HG03066 (cell line): Measurements from ENCODE around the gene ARPC1A.
"Not testable (repeated sequence)": the region's sequence is repeated elsewhere in the genome, so short reads cannot be mapped to it uniquely, and the experiment has no call there.

ENCODE experiments used
- ATAC-seq: cut with Tn5 transposase; IDR thresholded peaks from one replicate; pipeline ENCODE4 v1.9.1; 2021; ENCODE audit warnings: low read depth; ENCODE audit not compliant: unreplicated experiment

ARPC1A gene

DNA sequence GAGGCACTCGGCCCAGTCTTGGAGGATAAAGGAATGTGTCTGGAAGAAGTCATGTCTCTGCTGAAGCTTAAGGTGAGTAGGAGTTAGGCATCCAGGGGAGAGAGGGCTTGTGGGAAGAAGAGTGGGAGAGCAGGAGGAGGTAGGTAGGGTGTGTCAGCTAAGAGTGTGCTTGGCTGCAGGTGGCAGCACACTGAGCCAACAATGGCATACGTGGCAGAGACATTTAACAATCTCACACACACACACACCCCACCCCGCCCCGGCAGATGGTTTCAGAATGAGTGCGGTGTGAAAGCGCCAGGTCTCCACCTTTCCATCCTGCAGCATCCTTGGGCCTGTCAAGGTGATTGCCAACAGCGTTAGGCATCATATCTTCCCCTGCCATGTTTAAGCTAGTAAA is 11.2 kb upstream of the ARPC1A start:
- ATAC-seq = no peak

DNA sequence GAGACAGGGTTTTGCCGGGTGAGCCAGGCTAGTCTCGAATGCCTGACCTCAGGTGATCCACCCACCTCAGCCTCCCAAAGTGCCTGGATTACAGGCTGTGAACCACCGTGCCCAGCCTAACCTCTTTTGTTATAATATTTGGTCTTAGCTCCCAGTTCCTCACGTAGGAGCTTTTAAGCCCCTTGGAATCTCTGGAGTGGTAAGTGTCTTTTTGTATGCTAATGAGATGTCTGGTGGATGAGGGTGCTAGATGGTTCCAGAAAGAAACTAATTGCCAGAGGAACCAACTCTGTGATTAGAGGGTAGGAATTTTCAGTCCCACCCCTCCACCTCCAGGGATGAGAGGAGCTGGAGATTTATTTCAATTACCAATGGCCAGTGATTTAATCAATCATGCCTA is 5.3 kb upstream of the ARPC1A start:
- no peak for ATAC-seq

DNA sequence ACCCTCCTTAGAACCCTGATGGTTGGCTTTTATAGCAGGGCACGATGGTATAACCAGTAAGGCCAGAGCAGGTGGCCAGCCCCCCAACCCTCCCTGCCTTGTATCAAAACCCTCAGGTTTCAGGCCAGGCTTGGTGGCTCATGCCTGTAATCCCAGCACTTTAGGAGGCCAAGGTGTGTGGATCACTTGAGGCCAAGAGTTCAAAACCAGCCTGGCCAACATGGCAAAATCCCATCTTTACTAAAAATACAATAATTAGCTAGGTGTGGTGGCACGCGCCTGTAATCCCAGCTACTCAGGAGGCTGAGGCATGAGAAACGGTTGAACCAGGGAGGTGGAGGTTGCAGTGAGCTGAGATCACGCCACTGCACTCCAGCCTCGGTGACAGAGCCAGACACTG is 3.0 kb upstream of the ARPC1A start:
- ATAC-seq = not testable (repeated sequence)

DNA sequence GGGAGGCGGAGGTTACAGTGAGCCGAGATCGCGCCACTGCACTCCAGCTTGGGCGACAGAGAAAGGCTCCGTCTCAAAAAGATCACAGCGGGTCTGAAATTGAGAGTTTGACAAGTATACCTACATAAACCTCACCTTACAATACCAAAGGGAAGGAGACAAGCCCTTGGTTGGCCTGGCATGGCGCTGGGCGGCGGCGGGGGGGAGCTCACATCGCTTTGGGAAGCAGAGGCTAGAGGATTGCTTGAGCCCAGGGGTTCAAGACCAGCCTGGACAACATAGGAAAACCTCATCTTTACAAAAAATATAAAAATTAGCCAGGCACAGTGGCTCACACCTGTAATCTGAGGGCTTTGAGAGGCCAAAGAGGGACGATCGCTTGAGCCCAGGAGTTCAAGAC is 1.1 kb upstream of the ARPC1A start:
- ATAC-seq = no peak

DNA sequence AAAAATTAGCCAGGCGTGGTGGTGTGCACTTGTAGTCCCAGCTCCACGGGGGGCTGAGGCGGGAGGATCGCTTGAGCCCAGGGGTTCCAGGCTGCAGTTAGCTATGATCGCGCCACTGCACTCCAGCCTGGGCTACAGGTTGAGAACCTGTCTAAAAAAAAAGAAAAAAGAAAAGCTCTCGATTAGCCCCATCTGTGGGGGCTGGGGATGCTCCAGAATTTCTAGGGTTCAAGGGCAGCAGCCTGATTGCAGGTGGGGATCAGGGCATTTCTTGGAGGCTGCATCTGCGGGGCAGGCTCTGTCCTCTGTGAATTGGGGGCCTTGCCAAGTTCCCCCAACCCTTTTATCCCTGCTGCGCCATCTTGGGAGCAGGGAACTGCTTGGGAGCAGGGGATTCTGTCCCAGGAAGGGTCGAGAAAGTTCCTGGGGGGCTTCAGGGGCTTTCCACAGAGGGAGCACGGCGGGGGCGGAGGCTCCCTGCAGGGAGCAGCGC is 651 bp upstream of the ARPC1A start:
- ATAC-seq = no peak

DNA sequence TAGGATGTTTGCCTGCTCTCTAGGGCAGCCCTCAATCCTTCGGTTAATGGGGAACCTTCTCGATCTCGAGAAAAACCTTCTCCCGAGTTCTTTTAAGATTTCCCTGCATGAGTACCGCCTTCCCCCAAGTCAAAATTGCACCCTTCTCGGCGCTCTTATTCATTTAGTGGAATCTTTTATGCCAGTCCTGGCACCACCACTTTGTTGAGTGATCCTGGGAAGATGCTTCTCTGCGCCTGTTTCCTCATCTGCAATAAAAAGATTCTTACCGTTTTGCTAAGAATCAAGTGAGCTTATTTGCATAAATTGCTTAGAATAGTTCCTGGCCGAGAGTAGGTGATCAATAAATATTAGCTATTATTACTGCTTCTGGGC is 697 bp downstream of the ARPC1A start:
- ATAC-seq = no peak

DNA sequence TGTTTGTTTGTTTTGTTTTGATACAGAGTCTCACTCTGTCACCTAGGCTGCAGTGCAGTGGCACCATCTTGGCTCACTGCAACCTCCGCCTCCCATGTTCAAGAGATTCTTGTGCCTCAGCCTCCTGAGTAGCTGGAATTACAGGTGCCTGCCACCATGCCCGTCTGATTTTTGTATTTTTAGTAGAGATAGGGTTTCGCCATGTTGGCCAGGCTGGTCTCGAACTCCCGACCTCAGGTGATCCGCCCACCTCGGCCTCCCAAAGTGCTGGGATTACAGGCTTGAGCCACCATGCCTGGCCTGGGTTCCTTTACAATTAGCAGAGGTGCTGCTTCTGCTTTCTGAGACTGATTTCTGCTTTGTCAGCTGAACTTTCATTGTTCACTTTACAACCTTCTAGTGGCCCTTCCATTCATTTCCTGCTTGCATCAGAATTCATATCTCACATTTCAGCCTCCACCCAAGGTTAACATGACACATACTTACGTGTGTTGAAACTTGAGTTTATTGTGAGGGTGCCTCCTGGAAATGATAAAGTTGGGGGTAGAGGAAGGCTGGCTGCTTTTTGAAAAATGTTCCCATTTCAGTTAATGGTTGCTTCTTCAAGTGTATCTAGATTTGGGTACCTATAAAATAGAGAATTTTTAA is 4.7 kb downstream of the ARPC1A start:
- ATAC-seq = not testable (repeated sequence)

DNA sequence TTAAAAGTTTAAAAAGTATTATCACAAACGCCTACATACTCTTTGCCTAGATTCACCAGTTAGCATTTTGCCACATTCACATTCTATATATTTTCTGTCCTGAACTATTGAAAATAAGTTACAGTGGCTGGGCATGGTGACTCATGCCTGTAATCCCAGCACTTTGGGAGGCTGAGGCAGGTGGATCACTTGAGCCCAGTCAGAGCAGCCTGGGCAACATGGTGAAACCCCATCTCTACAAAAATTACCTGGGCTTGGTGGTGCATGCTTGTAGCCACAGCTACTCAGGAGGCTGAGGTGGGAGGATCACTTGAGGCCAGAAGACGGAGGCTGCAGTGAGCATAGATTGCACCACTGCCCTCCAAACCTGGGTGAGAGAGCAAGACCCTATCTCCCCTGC is 5.3 kb downstream of the ARPC1A start:
- ATAC-seq = no peak

DNA sequence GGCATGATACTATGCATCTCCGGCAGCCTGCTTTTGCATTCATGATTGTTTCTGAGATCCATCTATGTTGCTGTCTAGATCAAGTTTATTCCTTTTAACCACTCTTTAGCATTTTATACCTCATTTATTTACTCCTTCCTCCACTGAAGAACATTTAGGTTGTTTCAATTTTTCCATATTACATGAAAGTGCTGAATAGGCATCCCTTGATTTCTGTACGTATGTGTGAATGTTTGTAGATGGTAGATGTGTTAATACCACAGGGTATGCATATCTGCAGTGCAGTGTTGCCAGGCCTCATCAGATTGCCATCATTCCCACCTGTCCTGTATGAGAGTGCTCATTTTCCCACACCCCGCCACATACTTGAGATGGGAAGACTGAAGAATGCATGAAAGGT is 13.9 kb downstream of the ARPC1A start:
- no peak for ATAC-seq

DNA sequence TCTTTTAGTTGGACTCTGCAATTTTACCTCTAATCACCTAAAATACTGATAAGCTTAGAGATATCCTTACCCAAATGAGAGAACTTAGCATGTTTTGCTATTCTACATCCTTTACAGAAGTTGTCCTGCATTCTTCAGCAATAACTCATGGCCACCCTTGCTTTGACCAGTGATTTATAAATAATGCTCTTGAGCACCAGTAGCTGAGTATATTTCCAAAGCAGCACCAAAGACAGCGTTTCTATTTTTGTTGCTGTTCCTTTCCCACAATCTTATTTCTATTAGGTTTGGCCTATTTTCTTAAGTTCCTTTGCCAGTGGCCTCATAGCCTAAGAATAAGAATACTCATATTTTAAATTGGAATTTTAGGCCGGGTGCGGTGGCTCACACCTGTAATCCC is 15.0 kb downstream of the ARPC1A start:
- no peak for ATAC-seq

DNA sequence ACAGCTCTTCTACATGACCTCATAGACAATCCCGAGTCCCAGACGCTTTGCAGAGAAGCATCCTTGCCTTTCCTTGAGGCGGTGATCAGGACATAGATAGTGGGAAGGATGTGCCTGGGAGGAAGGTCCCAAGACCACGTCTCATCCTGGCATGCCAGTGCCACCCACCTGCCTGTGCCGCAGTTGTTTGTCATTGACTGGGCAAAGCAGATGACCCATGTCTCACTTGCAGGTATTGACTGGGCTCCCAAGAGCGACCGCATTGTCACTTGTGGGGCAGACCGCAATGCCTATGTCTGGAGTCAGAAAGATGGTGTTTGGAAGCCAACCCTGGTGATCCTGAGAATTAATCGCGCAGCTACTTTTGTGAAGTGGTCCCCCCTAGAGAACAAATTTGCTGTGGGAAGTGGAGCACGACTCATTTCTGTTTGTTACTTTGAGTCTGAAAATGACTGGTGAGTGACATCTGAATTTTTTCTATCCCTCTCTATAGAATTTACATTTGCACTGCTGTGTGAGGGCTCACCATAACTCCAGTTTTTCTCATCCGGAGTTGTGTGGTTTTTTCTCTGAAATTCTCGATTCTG is 18.5 kb downstream of the ARPC1A start:
- no peak for ATAC-seq

DNA sequence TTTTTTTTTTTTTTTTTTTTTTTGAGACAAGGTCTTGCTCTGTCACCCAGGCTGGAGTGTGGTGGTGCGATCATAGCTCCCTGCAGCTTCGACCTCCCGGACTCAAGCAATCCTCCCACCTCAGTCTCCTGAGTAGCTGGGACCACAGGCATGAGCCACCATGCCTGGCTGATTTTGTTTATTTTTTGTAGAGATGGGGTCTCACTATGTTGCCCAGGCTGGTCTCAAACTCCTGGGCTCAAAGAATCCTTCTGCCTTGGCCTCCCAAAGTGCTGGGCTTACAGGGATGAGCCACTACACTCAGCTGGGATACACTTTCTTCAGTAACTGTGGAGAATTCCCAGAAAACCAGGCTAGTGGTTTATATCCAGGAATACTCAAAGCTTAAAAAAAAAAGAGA is 24.9 kb downstream of the ARPC1A start:
- ATAC-seq = not testable (repeated sequence)

DNA sequence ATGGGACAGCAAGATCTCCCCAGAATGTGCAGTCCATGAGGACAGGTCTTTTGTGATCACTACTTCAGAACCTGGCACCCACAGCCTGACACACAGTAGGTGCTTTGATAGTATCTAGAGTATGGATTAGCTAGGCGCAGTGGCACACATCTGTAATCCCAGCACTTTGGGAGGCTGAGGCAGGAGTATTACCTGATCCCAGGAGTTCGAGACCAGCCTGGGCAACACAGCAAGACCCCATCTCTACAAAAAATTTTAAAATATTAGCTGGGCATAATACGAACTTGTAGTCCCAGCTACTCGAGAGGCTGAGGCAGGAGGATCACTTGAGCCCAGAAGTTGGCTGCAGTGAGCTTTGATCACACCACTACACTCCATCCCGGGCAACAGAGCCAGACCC is 26.5 kb downstream of the ARPC1A start:
- no peak for ATAC-seq

DNA sequence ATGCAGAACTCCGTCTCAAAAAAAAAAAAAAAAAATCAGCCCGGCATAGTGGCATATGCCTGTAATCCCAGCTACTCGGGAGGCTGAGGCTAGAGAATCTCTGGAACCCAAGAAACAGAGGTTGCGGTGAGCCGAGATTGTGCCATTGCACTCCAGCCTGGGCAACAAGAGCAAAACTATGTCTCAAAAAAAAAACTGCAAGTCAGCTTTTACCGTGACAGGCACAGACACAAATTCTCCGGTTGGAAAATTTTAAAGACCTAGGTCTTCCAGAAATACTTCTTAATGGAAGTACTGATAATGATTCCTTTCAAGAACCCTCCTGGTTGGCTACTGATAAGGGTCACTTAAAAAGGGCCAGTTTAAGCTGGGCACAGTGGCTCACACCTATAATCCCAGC is 29.4 kb downstream of the ARPC1A start:
- ATAC-seq = no peak

DNA sequence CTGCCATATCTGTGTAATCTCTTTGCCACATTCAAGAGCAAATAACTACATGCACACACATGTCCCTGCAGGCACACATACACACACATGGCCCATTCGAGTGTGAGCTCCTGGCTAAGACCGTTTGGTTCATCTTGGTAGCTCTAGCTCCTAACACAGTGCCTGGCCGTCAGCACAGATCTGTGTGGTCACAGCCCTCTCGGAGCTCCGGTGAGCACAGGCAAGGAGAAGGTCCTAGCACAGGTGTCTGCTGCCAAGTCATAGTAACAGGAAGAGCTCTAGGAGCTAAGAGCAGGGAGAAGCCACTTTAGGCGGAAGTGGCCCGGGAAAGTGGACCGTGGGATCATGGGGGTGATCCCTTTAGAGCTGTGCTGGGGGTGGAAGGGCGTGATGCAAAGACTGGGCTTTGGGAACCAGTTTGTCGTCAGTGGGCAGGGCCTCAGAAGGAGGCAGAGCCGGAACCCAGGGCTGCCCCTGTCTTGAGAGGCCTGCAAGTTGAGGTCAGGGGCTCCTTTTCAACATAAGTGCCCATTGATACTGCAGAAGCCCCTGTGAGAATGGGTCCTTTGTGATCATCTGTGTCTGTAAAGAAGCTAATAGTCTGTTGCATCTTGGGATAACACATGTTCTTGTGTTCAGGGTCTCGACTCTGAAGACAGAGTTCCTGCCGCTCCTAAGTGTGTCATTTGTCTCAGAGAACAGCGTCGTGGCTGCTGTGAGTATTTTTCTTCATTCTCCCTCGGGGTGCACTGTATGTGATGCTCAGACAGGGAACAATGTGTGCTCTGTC is 32.2 kb downstream of the ARPC1A start:
- ATAC-seq = no peak

DNA sequence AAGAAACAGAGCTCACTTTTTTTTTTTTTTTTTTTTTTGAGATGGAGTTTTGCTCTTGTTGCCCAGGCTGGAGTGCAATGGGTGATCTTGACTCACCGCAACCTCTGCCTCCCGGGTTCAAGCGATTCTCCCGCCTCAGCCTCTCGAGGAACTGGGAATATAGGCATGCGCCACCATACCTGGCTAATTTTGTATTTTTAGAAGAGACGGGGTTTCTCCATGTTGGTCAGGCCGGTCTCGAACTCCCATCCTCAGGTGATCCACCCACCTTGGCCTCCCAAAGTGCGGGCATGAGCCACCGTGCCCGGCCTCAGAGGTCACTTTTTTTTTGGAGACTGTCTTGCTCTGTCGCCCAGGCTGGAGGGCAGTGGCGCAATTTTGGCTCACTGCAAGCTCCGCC is 32.8 kb downstream of the ARPC1A start:
- not testable (repeated sequence) for ATAC-seq

DNA sequence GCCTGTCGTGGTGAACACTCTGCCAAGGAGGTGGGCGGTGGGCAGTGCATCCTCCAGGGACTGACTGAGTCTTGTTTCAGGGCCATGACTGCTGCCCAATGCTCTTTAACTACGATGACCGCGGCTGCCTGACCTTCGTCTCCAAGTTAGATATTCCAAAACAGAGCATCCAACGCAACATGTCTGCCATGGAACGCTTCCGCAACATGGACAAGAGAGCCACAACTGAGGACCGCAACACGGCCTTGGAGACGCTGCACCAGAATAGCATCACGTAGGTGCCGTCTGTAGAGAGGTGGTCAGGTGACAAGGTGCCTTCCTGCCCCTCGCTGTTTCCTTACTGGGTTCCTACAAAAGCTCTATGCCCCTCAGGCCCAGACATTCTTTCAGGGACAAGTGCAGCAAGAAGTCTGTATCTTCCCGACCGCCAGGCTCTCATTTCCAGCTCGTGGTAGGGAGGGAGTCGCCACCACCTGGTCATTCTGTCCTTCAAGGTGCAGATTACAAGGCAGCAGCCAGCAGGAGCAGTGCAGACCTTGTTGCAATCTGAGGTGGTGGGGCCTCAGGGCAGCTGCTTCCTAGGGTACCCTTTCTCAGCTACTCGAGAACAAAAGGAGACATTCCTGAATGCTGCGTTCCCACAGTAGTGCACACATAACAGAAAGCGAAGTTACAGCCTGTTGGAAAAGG is 33.9 kb downstream of the ARPC1A start:
- no peak for ATAC-seq

DNA sequence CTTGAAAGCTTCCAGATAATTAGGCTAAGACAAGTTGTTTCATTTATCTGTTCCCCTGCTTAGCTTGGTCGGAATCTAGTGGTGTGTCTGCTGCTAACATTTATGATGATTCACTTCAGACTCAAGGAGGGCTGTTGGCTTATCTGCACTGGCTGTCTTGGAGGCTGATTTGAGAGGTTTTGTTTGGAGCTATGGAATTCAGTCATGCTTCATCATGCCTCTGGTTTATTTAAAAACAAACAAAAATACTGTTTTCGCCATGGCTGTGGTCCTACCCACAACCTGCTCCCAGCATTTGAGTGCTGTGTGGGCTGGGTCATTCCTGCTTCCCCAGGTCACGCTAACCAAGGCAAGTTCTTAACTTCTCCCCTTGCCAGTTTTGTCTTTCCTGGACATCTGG is 37.1 kb downstream of the ARPC1A start:
- ATAC-seq = no peak

DNA sequence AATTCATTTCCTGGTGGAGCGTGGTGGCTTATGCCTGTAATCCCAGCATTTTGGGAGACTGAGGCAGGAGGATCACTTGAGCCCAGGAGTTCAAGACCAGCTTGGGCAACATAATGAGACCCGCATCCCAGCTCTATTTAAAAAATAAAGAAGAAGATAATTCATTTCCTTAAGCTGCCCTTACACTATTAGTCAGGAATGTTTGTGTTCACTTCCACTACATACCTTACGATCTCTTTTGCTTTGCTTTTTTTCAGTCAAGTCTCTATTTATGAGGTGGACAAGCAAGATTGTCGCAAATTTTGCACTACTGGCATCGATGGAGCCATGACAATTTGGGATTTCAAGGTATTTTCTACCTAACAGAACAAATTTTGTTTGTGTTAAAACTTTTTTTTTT is 37.6 kb downstream of the ARPC1A start:
- no peak for ATAC-seq

DNA sequence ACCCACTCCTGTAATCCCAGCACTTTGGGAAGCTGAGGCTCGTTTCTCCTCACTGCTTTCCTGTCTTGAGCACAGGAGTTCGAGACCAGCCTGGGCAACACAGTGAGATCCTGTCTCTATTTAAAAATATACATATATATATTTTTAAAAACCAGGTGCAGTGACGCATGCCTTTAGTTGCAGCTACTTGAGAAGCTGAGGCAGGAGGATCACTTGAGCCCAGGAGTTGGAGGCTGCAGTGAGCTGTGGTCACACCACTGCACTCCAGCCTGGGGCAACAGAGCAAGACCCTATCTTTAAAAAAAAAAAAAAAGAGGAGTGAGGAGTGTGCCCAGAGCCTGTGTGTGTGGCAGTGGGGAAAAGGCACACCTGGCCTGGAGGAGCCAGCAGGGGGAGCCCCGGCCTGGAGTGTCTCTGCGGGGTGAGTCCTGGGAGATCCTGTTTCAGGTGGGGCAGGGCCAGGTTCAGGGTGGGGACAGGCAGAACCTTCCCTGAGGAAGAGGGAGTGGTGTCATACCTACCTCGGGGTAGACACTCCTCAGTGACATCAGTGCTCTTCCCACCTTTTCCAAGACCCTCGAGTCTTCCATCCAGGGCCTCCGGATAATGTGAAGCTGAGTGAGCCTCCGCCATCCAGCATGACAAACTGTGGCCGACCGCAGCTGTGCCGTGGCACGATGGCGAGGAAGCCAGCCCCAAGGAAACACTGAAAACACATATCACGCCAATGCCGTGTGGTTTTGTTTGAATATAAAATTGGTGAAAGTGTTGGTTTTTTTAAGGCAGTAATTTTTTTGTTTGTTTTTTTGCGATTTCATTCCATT is 39.8 kb downstream of the ARPC1A start:
- no peak for ATAC-seq
